ENCODE measurements around the gene CLMP. TPM values are rescaled to one million over a fixed set of nuclear protein-coding genes. Genes with fewer than 3 reads are reported as not detected.
"Not testable (repeated sequence)": the region's sequence is repeated elsewhere in the genome, so short reads cannot be mapped to it uniquely, and the experiment has no call there.

The CLMP gene
- total RNA-seq, 1 donor from 2014 or later = 34.7 TPM

GRCh38 chr11:123132881-123133280, 62.2 kb downstream of the CLMP start:
- DNase-seq = no peak

- DNase-seq = not testable (repeated sequence)
These were observed 62.8 kb downstream of the CLMP start for GRCh38 chr11:123132034-123132766.

GRCh38 chr11:123129920-123130319, 65.1 kb downstream of the CLMP start:
- no peak for DNase-seq

- DNase-seq = no peak
These were observed 69.9 kb downstream of the CLMP start for GRCh38 chr11:123125169-123125568.

- peak; percentile 54 for DNase-seq
These were observed 72.2 kb downstream of the CLMP start for GRCh38 chr11:123122852-123123251.

GRCh38 chr11:123122341-123122740, 72.7 kb downstream of the CLMP start:
- no peak for DNase-seq

GRCh38 chr11:123116486-123116885, 78.6 kb downstream of the CLMP start:
- no peak for DNase-seq

- DNase-seq = peak; percentile 69
These were observed 83.6 kb downstream of the CLMP start for GRCh38 chr11:123111465-123111864.

GRCh38 chr11:123110397-123110796, 84.7 kb downstream of the CLMP start:
- DNase-seq = no peak

- DNase-seq = no peak
These were observed 87.0 kb downstream of the CLMP start for GRCh38 chr11:123107945-123108495.

GRCh38 chr11:123104697-123105096, 90.4 kb downstream of the CLMP start:
- no peak for DNase-seq

- peak; percentile 96 for DNase-seq
These were observed 91.6 kb downstream of the CLMP start for GRCh38 chr11:123103326-123103980.

- DNase-seq = no peak
These were observed 94.5 kb downstream of the CLMP start for GRCh38 chr11:123100379-123101085.

GRCh38 chr11:123098990-123099389, 96.1 kb downstream of the CLMP start:
- no peak for DNase-seq

- DNase-seq = no peak
These were observed 101.3 kb downstream of the CLMP start for GRCh38 chr11:123093739-123094138.

GRCh38 chr11:123091506-123091905, 103.5 kb downstream of the CLMP start:
- no peak for DNase-seq

- DNase-seq = not testable (repeated sequence)
These were observed 104.9 kb downstream of the CLMP start for GRCh38 chr11:123090168-123090567.

- not testable (repeated sequence) for DNase-seq
These were observed 106.2 kb downstream of the CLMP start for GRCh38 chr11:123088896-123089295.

- DNase-seq = not testable (repeated sequence)
These were observed 107.4 kb downstream of the CLMP start for GRCh38 chr11:123087657-123088056.

- DNase-seq = peak; percentile 85
These were observed 108.7 kb downstream of the CLMP start for GRCh38 chr11:123086305-123086704.

- DNase-seq = no peak
These were observed 109.6 kb downstream of the CLMP start for GRCh38 chr11:123085497-123085896.

GRCh38 chr11:123084454-123084853, 110.6 kb downstream of the CLMP start:
- DNase-seq = no peak

- DNase-seq = peak; percentile 90
These were observed 111.4 kb downstream of the CLMP start for GRCh38 chr11:123083623-123084029.

Measured in tongue (tissue), 2 donors.